Astrocyte of the cerebellum (primary cell): ENCODE results near the gene ZNF507.
A peak's percentile ranks its signal among the peaks of the same experiment; 100 is the strongest.

Experiments
- DNase-seq: peaks from one replicate; pipeline ENCODE4 v3.0.0-alpha.2; 2011; ENCODE audit warnings: low read depth
- H3K4me3 ChIP-seq: 2 replicates; pipeline ENCODE4 v1.5.1; 2011; ENCODE audit warnings: mild to moderate bottlenecking, low read depth, low read length, moderate library complexity
- CTCF ChIP-seq: IDR thresholded peaks from 2 replicates; pipeline ENCODE4 v1.5.1; 2012; ENCODE audit warnings: low read length, low read depth, moderate library complexity, mild to moderate bottlenecking; ENCODE audit errors: missing control alignments
- in situ Hi-C: cut with HindIII; loops from 2 replicates; pipeline ENCODE4 v1.10.0; 2017; ENCODE audit warnings: low sequenced_read_pairs

Gene ZNF507

GRCh38 chr19:32406161-32407003, 61.0 kb downstream of the ZNF507 start:
- no peak for DNase-seq
- TF ChIP-seq CTCF, result no peak
- in situ Hi-C loops, result no loop called here
- peak overlapping the region; percentile 74 for H3K4me3 ChIP-seq

GRCh38 chr19:32407004-32407992, 61.9 kb downstream of the ZNF507 start:
- H3K4me3 ChIP-seq, result peak overlapping the region; percentile 74
- DNase-seq, result no peak
- in situ Hi-C loops, result no loop called here
- TF ChIP-seq CTCF, result no peak

- DNase-seq, result no peak
- TF ChIP-seq CTCF, result no peak
- no peak overlapping the region for H3K4me3 ChIP-seq
- in situ Hi-C loops, result no loop called here
Observed at GRCh38 chr19:32415246-32415645, 69.8 kb downstream of the ZNF507 start.

- no peak for TF ChIP-seq CTCF
- no peak for DNase-seq
- H3K4me3 ChIP-seq, result no peak overlapping the region
- in situ Hi-C loops, result no loop called here
Observed at GRCh38 chr19:32415669-32416068, 70.3 kb downstream of the ZNF507 start.

GRCh38 chr19:32416749-32417456, 71.5 kb downstream of the ZNF507 start:
- in situ Hi-C loops, result no loop called here

More at GRCh38 chr19:32416749-32417456, 71.5 kb downstream of the ZNF507 start:
- no peak overlapping the region for H3K4me3 ChIP-seq
- no peak for TF ChIP-seq CTCF
- peak; percentile 23 for DNase-seq
